ENCODE results near the gene FIBP.

FIBP gene

GRCh38 chr11:65873318-65874156 lies 14.7 kb downstream of the FIBP start:
- DNase-seq (ENCODE audit: extremely low spot score), result peak; percentile 97
- no peak for TF ChIP-seq CTCF (IDR thresholded peaks at IDR 0.05; ENCODE audit: control extremely low read depth, extremely low read depth, low read depth, missing control alignments)
- POLR2A ChIA-PET, result interaction anchor here (0.5 to 1.0 kb wide), 4 partner anchors 14 to 127 kb away, joined by 3 to 4 read pairs (median 4); partner anchors contain the start of genes CCDC85B and FIBP
- CTCF ChIA-PET, result interaction anchor here (7.1 to 17.2 kb wide), 2 partner anchors 12 to 13 kb away, joined by 133 to 535 read pairs; partner anchors contain the start of genes CCDC85B, CFL1, CTSW and FIBP

- ChIA-PET POLR2A (no interaction called here), CTCF (interaction anchor here (1.5 to 17.2 kb wide), 4 partner anchors 12 to 150 kb away, joined by 5 to 535 read pairs (median 72); partner anchors contain the start of genes CCDC85B, CFL1, CTSW and FIBP)
- DNase-seq (ENCODE audit: extremely low spot score), result no peak
- no peak for TF ChIP-seq CTCF (IDR thresholded peaks at IDR 0.05; ENCODE audit: control extremely low read depth, extremely low read depth, low read depth, missing control alignments)
Observed at GRCh38 chr11:65872586-65873317, 15.5 kb downstream of the FIBP start, which contains the start of gene EFEMP2. TSS of gene EFEMP2 (minus strand) at chr11:65872800. CDS start at chr11:65872354, 446 bp downstream.

GRCh38 chr11:65871811-65872548 lies 16.3 kb downstream of the FIBP start:
- TF ChIP-seq CTCF (IDR thresholded peaks at IDR 0.05; ENCODE audit: control extremely low read depth, extremely low read depth, low read depth, missing control alignments), result no peak
- no peak for DNase-seq (ENCODE audit: extremely low spot score)
- ChIA-PET CTCF (interaction anchor here (1.0 to 17.2 kb wide), 6 partner anchors 11 to 151 kb away, joined by 3 to 535 read pairs (median 8); partner anchors contain the start of genes AP5B1, CCDC85B, CFL1 and CTSW), POLR2A (interaction anchor here (1.1 to 1.7 kb wide), 4 partner anchors 11 to 21 kb away, joined by 5 to 7 read pairs (median 5); partner anchors contain the start of gene CFL1)

DNA sequence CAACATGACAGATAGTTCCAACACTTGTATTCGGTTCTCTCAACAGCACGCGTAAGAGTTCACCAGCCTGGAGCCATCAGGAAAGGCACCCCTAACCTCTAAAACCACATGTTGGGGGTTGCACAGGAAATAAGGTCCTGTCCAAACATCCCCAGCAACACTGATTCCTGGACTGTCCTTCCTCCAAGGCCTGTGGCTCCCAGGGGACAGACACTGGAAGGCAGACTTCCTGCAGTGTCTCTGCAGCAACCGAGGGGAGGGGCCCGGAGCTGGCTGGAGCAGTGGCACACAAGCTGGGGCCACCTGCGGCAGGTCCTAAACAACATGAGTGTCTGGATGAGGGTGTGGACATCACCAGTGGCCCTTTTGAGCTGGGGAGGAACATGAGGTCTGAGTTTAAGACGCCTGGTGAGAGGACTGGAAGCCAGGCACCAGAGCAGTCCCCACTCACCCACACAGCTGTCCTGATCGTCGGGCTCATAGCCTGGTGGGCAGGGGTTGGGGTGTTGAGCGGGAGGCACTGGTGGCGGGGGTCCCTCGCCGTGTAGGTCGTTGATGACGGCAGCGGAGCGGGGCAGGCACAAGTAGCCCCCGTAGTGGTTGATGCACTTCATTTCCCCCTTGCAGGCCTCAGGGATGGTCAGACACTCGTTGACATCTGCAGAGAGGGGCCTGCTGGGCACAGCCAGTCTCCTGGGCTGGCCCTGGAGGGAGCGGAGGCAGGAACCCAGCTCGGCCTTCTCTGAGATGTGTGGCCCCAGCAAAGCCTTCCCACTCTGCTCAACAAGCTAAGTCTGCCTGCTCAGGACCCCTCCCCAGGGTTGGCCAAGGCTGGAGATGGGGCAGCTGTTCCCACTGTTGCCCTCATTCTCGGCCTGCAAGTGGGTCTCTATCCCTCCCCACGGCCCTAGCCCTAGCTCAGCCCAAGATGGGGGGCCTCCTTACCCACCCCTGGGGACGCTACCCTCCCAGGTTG lies 17.3 kb downstream of the FIBP start:
- CTCF ChIA-PET, result interaction anchor here (1.0 to 17.2 kb wide), 6 partner anchors 10 to 152 kb away, joined by 3 to 535 read pairs (median 8); partner anchors contain the start of genes AP5B1, CCDC85B, CFL1 and CTSW
- no peak for TF ChIP-seq CTCF (IDR thresholded peaks at IDR 0.05; ENCODE audit: control extremely low read depth, extremely low read depth, low read depth, missing control alignments)
- DNase-seq (ENCODE audit: extremely low spot score), result no peak

DNA sequence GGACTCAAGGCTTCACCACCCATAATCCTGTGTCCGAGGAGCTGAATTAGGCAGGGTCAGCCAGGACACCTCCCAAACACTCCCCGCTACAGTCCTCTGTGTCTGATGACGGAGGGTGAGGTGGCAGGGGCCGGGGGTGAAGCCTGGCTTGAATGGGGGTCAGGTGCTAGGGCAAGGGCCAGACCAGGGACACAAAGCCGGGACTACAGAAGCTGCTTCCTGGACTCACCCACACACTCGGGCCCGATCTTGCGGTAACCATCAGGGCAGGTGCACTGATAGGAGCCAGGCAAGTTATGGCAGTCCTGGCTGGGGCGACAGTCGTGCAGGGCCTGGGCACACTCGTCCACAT lies 18.0 kb downstream of the FIBP start:
- DNase-seq (ENCODE audit: extremely low spot score), result no peak
- ChIA-PET POLR2A (interaction anchor here (1.0 to 1.7 kb wide), 3 partner anchors 11 to 12 kb away, joined by 3 to 7 read pairs (median 5); partner anchors contain the start of genes CFL1 and MUS81), CTCF (interaction anchor here (0.6 to 17.2 kb wide), 3 partner anchors 10 to 37 kb away, joined by 3 to 535 read pairs (median 133); partner anchors contain the start of genes CCDC85B, CFL1, CTSW and FIBP)

More for the DNA sequence above, 17.3 kb downstream of the FIBP start:
- POLR2A ChIA-PET, result interaction anchor here (1.1 to 1.7 kb wide), 4 partner anchors 10 to 20 kb away, joined by 5 to 7 read pairs (median 5); partner anchors contain the start of gene CFL1

More for the DNA sequence above, 18.0 kb downstream of the FIBP start:
- TF ChIP-seq CTCF (IDR thresholded peaks at IDR 0.05; ENCODE audit: control extremely low read depth, extremely low read depth, low read depth, missing control alignments), result no peak

Measured in GM10248 (cell line).